ENCODE data around the gene AGMO.

AGMO gene

DNA sequence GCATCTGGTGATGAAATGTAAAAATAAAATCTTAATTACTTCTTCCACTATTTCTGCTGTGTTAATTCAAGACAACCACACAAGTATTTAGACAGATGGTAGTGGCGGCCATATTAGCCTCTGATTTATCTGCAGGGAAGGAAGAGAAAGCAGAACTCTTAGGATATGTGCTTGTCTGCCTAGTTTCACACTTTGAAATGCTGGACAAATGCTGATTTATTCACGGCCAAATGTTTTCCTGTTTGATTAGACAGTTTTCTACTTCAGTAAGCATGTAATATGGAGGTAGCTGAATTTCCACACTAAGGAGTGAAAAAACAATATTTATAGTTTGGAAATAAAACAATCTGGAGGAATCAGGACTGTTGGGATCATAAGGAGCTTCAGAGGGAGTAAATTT, 158.1 kb downstream of the AGMO start:
- no peaks in the 10 kb centered on the region for H3K27me3 ChIP-seq (ENCODE audit: control insufficient read depth, low read length)
- H3K4me2 ChIP-seq (ENCODE audit: low read length) = no peak overlapping the region
- H3K9me3 ChIP-seq (ENCODE audit: control insufficient read depth, insufficient read depth, low read length) = no peaks in the 10 kb centered on the region

DNA sequence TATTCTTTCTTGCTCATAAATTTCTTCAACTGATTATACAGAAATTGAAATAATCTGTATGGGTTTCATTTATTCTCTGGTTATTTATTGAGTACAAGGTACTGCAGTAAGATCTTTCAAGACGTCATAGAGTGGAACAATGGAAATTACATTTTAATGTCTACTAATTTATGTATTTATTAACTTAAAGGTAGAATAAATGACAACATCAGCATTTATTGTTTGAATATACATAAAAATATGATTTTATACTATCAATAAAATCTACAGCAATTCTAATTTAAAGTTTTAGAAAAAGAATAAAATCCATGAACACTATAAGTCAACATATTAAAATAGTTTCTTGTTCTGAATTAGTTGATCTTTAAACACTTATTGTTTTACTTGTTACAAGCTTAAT, 158.5 kb downstream of the AGMO start:
- no peaks in the 10 kb centered on the region for H3K9me2 ChIP-seq (replicated peaks; ENCODE audit: control insufficient read depth, low read length)
- H3K27ac ChIP-seq (ENCODE audit: low read depth, low read length) = no peak overlapping the region
- no peaks in the 10 kb centered on the region for H3K79me2 ChIP-seq (ENCODE audit: control insufficient read depth, low read length)
- H4K20me1 ChIP-seq (ENCODE audit: control insufficient read depth, insufficient read depth, low read depth, low read length) = no peaks in the 10 kb centered on the region
- H3K4me1 ChIP-seq (ENCODE audit: control insufficient read depth, low read length) = no peaks in the 10 kb centered on the region
- no peaks in the 10 kb centered on the region for H3F3A ChIP-seq (ENCODE audit: control insufficient read depth, insufficient read depth)
- H3K4me3 ChIP-seq (ENCODE audit: low read length) = no peak overlapping the region
- H3K4me2 ChIP-seq (ENCODE audit: low read length) = no peak overlapping the region
- no peaks in the 10 kb centered on the region for H3K9me3 ChIP-seq (ENCODE audit: control insufficient read depth, insufficient read depth, low read length)
- no peaks in the 10 kb centered on the region for H3K36me3 ChIP-seq (ENCODE audit: control insufficient read depth, low read length)
- H3K27me3 ChIP-seq (ENCODE audit: control insufficient read depth, low read length) = no peaks in the 10 kb centered on the region
- TF ChIP-seq, protein P1, sequence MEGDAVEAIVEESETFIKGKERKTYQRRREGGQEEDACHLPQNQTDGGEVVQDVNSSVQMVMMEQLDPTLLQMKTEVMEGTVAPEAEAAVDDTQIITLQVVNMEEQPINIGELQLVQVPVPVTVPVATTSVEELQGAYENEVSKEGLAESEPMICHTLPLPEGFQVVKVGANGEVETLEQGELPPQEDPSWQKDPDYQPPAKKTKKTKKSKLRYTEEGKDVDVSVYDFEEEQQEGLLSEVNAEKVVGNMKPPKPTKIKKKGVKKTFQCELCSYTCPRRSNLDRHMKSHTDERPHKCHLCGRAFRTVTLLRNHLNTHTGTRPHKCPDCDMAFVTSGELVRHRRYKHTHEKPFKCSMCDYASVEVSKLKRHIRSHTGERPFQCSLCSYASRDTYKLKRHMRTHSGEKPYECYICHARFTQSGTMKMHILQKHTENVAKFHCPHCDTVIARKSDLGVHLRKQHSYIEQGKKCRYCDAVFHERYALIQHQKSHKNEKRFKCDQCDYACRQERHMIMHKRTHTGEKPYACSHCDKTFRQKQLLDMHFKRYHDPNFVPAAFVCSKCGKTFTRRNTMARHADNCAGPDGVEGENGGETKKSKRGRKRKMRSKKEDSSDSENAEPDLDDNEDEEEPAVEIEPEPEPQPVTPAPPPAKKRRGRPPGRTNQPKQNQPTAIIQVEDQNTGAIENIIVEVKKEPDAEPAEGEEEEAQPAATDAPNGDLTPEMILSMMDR (IDR thresholded peaks at IDR 0.05; ENCODE audit: low read depth, low read length, poor library complexity, severe bottlenecking) = no peak
- no peak for TF ChIP-seq EZH2phosphoT487 (IDR thresholded peaks at IDR 0.05; ENCODE audit: borderline replicate concordance, low read length)

More for the DNA sequence above, 158.1 kb downstream of the AGMO start:
- Histone ChIP-seq H3K27ac (ENCODE audit: low read depth, low read length) (no peak overlapping the region), H3K4me1 (ENCODE audit: control insufficient read depth, low read length) (no peaks in the 10 kb centered on the region), H3K4me3 (ENCODE audit: low read length) (no peak overlapping the region), H4K20me1 (ENCODE audit: control insufficient read depth, insufficient read depth, low read depth, low read length) (no peaks in the 10 kb centered on the region), H3F3A (ENCODE audit: control insufficient read depth, insufficient read depth) (no peaks in the 10 kb centered on the region), H3K79me2 (ENCODE audit: control insufficient read depth, low read length) (no peaks in the 10 kb centered on the region), H3K9me2 (replicated peaks; ENCODE audit: control insufficient read depth, low read length) (no peaks in the 10 kb centered on the region), H3K36me3 (ENCODE audit: control insufficient read depth, low read length) (no peaks in the 10 kb centered on the region)
- TF ChIP-seq EZH2phosphoT487 (IDR thresholded peaks at IDR 0.05; ENCODE audit: borderline replicate concordance, low read length) = no peak
- TF ChIP-seq, protein P1 (IDR thresholded peaks at IDR 0.05; ENCODE audit: low read depth, low read length, poor library complexity, severe bottlenecking) = no peak

DNA sequence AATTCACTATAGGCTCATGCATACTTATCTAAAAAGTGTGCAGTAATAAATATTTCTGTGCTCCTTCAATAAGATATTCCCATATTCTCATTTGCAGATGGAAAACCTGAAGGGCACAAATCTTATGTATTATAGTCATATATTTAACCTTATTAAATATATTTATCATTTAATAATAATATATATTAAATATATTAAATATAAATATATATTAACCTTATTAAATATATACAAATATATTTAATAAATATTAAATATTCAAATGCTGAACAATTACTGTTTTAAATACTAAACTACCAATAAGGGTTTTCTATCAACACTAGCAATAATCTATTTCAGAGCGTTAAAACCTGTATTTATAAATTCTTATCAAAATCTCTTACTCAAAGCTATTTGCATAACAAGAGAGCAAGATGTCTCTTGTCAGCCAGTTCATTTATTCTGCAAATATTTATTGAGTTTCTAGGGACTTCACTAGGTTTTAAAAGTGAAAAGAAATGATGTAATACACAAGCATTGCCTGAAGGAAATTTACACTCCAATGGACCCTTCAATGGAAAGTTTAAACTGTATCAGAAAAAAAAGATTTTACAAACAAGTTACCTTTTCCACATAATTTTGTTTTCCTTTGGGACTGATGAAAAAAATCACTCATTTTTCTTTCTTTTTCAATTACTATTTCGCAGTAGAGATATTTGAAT, 159.2 kb downstream of the AGMO start:
- Histone ChIP-seq H3F3A (ENCODE audit: control insufficient read depth, insufficient read depth) (no peaks in the 10 kb centered on the region), H4K20me1 (ENCODE audit: control insufficient read depth, insufficient read depth, low read depth, low read length) (no peaks in the 10 kb centered on the region), H3K36me3 (ENCODE audit: control insufficient read depth, low read length) (no peaks in the 10 kb centered on the region), H3K4me1 (ENCODE audit: control insufficient read depth, low read length) (no peaks in the 10 kb centered on the region), H3K9me2 (replicated peaks; ENCODE audit: control insufficient read depth, low read length) (no peaks in the 10 kb centered on the region), H3K27ac (ENCODE audit: low read depth, low read length) (no peak overlapping the region), H3K9me3 (ENCODE audit: control insufficient read depth, insufficient read depth, low read length) (no peaks in the 10 kb centered on the region), H3K27me3 (ENCODE audit: control insufficient read depth, low read length) (no peaks in the 10 kb centered on the region), H3K4me2 (ENCODE audit: low read length) (no peak overlapping the region), H3K79me2 (ENCODE audit: control insufficient read depth, low read length) (no peaks in the 10 kb centered on the region), H3K4me3 (ENCODE audit: low read length) (no peak overlapping the region)
- TF ChIP-seq, protein P1 (IDR thresholded peaks at IDR 0.05; ENCODE audit: low read depth, low read length, poor library complexity, severe bottlenecking) = no peak
- no peak for TF ChIP-seq EZH2phosphoT487 (IDR thresholded peaks at IDR 0.05; ENCODE audit: borderline replicate concordance, low read length)
